CD4-positive, alpha-beta T cell treated with Interleukin-1 beta for 1 hour (primary cell): ENCODE results near the gene PEPD.

Experiments used
- DNase-seq, 2 donors: peaks; one replicate each; pipeline ENCODE4 v3.0.0-alpha.2; 2020 to 2022

The PEPD gene

DNA sequence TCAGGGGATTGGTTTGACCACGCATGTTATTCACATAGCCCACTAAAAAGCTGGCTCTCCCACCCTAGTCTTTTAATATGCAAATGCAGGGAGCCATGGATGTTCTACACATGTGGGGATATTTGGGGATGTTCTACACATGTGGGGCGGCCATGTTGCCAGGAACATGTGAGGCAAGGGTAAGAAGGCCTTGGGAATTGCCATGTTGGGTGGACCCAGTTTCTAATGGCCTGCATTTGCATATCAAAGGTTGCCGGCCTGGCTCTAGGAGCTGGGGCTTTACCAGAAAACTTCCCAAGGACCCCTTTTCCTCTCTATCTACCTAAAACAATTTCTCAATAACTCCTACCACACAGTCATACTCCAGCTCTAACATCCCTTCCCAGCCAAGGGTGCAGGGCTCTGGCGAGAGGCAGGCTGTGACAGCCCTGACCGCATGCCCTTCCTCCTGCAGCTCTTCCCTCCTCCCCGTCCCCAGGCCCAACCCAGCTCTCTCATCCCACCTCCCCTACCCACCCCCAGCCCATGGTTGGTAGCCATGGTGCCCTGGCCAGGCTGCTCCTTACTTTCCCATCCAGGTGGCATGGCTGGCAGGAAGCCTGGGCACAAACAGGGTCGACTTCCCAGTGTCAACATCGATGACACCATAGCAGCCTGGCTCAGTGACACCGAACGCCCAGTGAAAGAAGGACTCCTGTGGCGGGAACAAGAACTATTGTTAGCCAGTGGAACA is 11.0 kb downstream of the PEPD start:
- no peak for DNase-seq

DNA sequence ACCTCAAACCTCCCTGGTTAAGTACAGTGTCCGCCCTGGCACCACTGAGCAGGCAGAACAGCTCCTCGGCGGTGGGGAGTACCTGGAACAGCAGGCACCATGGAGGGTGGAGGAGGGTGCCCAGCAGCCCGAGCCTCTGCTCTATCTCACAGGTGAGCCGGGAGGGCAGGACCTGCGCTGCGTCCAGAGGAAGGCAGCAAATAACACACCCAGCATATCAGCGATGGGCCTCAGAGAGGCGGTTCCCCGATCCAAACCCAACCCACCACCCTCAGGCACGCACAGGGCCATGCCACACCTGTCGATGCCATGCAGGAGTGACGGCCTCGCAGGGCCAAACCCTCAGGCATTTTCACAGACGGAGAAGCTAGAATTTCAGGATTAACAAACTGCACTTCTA is 11.8 kb downstream of the PEPD start:
- no peak for DNase-seq

DNA sequence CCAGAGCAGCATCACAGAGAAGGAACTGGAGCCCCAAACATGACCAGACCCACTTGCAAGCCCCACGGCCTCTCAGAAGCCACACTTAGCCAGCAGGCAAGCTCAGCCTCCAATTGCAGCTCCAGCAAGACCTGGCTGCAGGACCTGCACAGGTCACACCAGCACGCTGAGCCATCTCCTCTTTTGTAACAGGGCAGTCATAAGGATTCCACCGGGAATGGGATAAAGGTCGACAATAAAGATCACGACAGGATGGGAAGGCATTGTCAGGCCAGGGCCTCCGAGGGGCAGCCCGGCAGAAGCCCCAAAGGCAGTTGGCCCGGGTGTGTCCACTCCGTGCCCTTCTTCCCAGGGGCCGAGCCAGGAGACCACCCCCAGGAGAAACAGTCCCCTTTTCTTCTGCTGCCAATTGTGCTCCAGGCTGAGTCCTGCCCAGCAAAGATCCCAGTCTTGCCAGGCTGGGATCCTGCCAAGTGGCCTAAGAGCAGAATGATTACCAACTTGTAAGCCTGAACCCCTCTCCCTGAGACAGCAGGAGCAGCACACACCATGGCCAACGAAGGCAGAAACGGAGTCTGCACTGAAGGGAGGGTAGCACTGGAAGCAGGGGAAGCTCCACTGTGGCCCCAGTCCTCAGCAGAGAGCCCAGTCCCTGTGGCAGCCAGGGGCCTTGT is 12.5 kb downstream of the PEPD start:
- DNase-seq = no peak

DNA sequence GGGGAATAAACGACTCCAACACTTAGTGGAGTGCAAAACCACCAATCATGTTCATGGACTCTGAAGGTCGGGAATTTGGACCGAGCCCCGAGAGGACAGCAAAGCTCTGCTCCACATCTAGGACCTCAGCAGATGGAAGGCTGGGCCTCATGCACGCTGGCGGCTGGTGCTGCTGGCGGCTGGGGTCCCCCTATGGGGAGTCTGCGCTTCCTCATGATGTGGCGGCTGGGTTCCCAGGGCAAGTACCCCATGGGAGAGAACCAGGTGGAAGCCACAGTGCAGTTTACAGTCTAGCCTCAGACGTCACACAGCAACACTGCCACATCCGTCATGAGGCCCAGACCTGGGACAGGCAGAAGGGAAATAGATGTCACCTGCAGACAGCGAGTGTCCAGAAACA is 13.2 kb downstream of the PEPD start:
- DNase-seq = no peak

DNA sequence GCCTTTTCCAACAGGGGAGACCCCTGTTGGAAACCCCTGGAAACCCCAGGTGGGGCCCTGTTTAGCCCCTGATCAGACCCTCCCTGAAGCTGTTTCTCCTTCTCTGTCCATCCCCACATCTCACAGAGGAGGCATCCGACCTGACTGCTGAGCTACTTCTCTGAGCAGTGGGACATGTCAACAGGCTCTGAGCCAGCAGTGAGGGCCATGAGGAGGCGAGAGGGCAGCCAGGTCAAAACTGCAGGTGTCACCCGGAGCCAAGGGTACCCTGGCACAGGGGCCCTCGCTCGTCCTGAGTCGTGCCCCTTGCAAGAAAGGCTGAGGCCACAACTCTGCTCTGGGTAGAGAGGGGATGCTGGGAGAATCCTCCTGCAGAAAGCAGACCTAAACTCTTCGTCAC is 13.6 kb downstream of the PEPD start:
- DNase-seq = no peak

DNA sequence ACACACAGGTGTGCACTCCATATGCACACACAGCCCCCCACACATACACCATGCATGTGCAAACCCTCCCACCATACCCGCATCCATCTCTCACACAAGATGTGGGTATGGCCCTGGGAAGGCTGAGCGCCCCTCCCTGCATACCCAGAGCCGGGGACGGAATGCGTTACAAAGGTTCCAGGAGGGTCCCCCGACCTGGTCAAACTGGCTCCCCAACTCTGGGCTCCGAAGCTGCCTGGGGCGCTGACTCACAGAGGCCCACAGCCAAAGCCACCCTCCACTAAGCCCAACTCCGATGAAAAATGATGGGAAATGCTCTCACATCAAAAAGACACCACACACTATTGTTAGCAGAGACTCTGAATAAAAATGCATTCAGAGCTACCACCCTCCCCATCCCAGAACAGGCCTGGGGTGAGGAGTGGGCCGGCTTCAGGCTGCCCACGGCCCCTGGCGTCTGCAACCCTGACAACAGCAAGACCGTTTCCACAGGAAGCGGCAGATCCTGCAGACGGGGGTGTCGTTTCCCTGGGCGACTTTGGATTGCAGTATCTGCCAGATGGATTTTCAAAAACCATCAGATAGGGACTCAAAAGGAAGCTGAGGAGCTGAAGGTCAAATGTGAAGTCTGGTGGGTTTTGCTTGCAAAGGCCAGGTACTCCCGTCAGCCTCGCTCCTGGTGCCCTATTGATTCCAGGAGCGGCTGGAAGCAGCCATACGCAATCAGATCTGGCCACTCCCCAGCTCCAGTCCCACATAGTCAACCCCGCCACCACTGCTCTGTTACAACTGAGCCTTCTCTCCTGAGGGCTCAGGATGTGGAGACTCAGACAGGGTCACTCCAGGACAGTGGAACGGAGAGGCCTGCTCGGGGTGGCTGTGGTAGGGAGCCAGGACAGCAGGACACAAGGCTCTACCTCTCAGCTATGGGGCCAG is 14.3 kb downstream of the PEPD start:
- DNase-seq = no peak

DNA sequence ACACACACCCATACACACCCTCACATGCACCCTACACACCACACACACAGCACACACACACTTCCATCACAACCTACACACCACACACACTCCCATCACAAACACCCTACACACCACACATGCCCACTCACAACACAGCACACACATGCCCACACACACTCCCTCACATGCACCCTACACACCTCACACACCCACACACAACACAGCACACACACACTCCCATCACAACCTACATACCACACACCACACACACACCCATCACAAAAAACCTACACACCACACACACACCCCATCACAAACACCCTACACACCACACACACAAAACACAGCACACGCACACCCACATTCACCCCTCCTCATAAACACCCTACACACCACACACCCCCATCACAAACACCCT is 15.1 kb downstream of the PEPD start:
- DNase-seq = no peak

DNA sequence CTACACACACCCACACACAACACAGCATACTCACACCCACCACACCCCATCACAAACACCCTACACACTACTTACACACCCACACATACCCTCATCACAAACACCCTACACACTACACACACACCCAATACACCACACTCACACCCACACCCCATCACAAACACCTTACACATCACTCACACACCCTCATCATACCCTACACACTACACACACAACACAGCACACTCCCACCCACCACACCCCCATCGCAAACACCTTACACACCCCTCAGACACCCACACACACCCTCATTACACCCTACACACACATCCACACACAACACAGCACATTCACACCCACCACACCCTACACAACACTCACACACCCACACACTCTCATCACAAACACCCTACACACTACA is 15.8 kb downstream of the PEPD start:
- DNase-seq = no peak

DNA sequence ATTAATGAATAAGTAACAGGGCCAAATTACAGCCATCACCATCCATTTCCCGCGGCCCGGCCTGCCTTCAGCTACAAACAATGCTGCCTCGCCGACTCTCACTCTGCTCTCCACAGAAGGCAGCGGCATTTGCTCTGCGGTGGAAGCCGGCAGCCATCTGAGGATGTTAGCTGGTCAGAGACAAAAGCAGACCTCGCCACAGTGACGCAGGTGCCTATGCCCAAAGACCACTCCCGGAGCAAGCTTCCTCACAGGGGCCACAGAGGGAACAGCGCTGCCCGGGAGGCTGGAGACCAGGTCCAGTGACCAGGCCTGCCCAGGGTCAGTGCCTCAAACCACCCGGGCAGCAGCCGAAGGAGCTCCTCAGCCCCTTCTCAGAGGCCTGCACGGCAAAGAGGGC is 16.4 kb downstream of the PEPD start:
- no peak for DNase-seq

DNA sequence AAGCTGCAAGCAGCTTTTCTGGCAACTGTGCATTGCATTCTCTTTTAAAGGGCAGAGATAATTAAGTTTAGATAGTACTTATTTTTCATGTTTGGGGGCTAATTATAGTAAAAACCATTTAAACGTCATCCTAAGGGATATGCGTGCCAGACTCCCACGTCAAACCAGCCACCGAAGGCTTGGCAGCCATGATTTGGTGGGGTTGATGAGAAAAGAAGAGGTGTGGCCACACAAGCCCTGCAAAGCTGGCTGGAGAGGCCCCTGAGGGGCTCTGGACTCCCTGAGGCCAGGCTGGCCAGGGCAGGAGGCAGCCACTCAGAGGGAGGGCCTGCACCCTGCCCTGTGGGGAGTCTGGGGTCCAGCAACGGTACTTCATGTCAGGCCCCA is 17.5 kb downstream of the PEPD start:
- DNase-seq = no peak

DNA sequence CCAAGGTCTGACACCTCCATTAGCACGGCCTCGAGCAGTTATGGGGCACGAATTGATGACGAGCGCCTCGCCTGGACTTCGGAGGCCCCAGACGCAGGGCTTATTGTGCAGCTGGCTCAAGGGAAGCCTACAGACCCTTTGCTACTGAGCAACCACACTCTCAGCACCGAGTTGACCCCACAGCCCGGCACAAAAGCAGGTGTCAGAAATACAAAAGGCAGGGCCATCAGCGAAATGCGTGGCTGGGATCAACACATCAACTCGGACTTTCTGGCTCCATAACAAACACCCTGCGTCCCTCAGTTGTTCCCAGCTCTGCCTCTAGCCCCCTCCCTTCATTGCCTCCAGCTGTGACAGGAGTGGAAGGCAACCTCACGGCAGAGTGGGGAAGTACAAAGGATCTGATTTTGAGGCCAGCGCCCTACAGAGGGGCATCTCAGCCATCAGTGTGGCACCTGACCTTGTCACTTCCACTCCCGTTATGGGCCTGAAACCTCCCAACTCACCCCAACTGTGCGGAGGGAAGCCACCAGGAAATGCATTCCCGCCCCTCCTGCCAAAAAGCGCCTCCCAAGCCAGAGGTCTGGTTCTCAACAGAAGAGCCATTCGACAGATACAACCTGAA is 18.0 kb downstream of the PEPD start:
- no peak for DNase-seq

DNA sequence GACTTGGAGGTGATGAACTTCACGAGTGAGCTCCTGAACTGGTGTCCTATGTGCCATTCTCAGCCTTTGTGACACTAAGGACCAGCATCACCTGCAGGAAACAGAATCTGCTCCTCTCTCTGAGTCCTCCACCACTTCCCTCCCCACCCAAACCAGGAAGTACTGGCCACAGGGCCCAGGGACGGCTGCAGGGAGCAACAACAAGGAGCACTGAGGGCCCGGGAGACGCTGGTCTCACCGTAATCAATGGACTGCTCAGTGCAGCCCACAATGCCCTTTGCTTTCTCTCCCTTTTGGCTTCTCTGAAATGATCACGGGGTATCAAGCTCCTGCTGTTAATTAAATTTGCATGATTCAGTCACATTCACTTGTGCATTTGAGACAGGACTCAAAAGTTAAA is 18.6 kb downstream of the PEPD start:
- DNase-seq = no peak

DNA sequence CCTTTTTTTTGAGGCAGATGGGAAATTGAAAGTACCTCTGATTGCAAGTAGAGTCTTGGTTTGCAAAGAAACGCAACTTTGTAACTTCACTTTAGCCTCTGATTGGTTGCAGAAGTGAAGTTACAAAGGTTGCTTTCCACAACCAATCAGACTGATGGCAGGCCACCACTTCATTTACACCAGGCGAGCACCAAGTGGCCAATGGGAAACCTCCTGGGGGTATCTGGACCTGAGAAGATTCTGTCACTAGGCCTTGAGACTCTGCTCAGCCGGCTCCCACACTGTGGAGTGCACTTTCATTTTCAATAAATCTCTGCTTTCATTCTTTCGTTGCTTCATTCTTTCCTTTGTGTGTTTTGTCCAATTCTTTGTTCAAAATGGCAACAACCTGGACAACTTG is 19.1 kb downstream of the PEPD start:
- no peak for DNase-seq

DNA sequence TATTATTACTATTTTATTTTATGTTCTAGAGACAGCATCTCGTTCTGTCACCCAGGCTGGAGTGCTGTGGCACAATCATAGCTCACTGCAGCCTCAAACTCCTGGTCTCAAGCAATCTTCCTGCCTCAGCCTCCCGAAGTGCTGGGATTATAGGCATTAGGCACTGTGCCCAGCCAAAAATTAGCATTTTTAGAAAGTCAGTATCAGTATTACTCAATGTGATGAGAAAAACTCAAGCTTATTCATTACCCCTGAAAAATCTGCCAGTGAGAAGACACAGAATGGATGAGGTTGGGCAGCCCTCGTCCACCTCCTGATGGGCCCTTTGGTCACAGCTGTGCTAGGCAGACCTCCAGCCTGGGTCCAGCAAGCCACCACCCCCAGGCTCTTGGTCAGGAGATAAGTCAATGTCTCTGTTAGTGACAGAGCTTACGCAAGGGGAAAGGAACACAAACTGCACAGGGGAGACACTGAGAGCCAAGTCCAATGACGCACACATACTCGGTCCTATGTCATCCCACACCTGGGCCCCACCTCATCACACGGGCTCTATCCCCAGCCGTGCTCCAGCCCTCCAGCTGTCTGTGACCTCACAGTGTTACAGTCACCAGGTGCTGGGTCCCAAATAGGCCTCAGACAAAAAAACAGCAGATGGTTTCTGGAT is 19.8 kb downstream of the PEPD start:
- no peak for DNase-seq

DNA sequence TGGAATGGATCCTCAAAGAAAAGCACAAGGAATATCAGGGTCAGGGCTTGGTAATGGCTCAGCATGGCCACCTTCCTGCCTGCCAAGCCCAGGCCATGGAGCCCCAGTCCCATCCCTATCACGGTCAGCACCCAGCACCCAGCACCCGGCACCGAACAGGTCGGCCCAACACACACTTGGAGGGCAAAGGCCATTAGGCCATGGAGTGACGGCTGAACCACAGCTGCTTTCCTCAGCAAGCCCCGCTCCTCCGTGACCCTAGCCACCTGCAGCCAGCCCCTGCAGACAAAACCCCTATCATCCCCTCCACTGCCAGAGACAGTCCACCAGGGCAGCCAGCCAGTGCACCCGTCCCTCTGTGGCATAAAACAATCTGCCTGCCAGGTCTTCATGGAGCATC is 20.6 kb downstream of the PEPD start:
- no peak for DNase-seq

DNA sequence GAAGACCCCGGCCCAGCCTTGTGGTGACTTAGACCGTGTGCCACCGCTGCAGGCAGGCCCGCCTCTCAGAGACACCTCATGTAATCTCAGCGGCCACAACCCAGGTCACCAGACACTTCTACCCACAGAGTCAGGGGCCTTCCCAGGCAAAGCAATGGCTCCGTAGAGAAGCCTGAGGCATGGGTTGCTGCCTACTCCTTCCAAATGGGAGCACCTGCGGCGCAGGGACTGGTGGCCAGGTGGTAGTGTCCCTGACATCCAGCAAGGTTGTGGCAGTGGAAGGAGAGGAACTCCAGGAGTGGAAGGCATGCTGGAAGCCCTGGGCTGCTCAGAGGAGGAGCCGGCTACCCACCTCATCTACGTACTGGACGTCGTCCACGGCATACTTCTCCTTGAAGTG is 21.0 kb downstream of the PEPD start:
- no peak for DNase-seq

DNA sequence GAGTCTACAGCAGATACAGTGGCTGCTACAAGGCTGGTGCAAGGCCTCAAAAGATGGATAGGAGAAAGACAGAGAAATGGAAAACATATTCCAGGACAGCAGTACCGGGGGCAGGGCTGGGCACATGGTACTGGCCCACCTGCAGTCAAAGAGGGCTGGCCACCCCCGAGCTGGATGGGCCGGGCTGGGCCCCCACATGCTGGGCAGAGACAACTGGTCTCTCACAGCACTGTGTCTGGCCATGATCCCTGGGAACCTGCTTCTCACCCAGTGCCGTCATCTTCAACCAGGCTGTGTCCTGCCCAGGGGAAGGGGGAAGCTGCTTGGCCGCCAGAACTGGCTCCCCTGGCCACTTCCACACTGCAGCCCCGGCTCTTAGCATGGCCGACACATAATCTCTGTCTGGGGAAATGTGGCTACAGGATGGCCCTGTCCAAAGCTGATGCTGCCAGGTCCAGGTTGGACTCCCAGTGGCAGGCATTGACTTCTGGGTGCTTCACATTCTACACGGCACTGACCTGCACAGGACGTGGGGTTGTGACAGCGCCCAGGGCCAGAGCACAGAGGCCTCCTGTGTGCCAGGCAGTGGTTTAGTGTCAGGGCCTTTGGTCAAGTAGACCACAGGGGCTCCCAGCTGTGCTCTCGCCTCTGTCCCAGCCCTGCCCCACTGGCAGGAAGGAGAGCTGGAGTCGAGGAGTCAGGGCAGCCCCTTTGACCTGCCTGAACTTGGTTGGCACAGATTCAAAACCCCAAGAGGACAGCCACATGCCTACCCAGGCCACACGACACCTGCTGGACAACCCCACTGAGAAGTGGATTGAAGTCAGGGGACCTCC is 21.7 kb downstream of the PEPD start:
- no peak for DNase-seq

DNA sequence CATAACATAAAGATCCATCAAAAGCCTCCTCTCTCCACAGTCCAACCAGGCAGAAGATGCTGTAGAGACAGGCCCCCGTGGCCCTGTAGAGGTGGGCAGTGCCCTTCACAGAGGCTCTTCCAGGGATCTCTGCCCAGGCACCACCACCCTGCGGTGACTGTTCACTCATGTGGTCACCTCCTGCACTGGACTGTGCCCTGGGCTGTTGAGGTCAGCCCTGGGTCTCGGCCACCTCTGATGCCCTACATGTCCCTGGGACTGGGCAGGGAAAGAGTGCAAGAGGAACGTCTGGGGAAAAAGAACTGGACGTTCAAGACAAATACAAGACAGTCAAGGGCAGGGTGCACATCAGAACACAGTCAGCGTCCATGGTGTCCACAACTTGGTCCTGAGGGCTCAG is 22.3 kb downstream of the PEPD start:
- DNase-seq = no peak

DNA sequence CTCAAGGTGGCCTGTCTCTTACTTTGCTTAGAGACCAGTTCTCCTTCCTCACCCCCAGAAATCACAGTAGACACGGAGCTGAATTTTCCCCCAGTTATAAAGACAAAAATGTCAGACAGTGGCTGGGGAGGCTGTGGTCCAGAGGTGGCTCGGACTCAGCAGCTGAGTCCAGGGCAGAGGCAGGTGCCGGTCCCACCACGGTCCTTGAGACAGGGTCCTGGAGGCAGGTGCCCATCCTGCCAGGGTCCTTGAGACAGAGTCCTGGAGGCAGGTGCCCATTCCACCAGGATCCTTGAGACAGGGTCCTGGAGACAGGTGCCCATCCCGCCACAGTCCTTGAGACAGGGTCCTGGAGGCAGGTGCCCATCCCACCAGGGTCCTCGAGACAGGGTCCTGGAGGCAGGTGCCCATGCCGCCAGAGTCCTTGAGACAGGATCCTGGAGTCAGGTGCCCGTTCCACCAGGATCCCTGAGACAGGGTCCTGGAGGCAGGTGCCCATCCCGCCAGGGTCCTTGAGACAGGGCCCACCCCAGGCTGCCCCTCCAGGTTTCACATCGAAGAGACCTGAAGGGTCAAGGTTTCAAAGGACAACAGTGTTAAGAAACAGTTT is 23.1 kb downstream of the PEPD start:
- no peak for DNase-seq

DNA sequence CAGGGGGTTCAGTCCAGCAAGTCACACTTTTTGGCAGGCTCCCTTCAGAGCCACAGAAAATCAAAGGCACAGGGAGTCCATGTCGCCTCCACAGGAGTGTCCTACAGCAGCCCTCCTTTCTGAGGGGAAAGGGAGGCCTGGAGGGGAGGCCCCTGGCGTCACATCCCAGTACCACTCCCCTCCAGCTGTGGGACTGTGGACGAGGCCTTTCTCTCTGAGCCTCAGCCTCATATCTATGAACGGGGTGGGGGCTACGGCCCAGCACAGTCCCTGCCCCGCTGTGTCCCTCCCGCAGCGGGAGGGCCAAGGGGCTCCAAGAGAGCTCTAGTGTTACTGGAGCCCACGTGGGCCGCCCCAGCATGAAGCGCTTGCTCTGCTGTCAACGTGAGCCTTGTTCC is 23.8 kb downstream of the PEPD start:
- DNase-seq = no peak

DNA sequence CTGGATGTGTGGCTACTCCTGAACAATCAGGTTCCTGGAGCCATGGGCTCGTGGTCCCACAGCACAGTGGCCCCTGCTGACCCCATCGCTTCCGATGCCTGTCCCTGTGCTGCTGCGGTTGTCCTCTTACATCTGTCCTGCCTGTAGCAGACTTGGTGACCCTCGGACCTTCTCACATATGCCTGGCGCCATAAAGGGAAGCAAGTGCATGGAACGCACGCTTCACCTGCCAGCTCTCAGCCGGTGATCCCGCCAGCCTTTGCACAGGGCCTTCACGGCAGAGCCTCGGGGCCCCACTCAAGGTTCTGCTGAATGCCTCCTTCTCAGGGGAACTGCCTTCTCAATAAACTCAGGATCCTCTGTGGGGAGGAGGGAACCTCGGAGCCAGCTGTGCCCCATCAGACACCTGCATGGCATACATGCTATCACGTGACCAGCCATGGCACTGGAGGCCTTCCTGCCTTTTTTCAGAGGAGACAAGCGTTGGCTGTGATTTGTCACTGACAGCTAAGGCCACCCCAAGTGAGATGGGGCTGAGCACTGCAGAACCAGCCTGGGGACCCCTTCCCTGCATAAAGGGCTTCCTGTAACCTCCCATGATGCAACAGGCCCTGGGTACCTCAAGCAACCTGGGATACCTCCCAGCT is 24.3 kb downstream of the PEPD start:
- DNase-seq = no peak
